Cardiac fibroblast (primary cell): ENCODE results near the gene FMR1.

Experiments
- DNase-seq, 2 donors: peaks; one replicate each; pipeline versions ENCODE4 v3.0.0 to v3.0.0-alpha.2; 2010; ENCODE audit warnings: low read depth in 2 of 2
- H3K4me3 ChIP-seq, 2 donors: replicated peaks in 1 of 2; 1 replicate in 1 of 2; 2 replicates in 1 of 2; pipeline ENCODE4 v1.5.1; 2011; ENCODE audit warnings: low read depth in 2 of 2, low read length in 2 of 2, mild to moderate bottlenecking in 2 of 2, moderate library complexity in 1 of 2
- TF ChIP-seq, protein P1 (sequence below): IDR thresholded peaks from one replicate; pipeline ENCODE4 v1.5.1; 2011; ENCODE audit warnings: low read depth, mild to moderate bottlenecking, low read length, inconsistent platforms

Gene FMR1

DNA sequence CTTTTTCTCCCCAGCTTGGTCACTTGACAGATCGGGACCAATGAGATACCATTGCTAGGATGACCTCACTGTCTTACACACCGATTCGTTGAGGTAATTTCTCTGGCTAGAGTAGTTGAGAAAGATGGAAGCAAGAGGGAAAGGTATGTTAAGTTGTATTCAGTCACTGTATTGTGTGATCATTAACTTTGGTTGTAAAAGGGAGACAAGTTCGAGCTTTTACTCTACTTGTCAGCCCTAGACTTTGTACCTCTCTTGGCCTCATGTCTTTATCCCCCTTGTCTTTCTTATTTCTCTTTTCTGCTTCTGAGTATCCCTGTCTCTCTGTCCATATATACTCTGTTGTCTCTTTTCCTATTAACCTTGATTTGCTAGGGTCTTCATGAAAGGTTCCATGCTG is 15.5 kb downstream of the FMR1 start:
- DNase-seq, result no peak
- TF ChIP-seq, protein P1, sequence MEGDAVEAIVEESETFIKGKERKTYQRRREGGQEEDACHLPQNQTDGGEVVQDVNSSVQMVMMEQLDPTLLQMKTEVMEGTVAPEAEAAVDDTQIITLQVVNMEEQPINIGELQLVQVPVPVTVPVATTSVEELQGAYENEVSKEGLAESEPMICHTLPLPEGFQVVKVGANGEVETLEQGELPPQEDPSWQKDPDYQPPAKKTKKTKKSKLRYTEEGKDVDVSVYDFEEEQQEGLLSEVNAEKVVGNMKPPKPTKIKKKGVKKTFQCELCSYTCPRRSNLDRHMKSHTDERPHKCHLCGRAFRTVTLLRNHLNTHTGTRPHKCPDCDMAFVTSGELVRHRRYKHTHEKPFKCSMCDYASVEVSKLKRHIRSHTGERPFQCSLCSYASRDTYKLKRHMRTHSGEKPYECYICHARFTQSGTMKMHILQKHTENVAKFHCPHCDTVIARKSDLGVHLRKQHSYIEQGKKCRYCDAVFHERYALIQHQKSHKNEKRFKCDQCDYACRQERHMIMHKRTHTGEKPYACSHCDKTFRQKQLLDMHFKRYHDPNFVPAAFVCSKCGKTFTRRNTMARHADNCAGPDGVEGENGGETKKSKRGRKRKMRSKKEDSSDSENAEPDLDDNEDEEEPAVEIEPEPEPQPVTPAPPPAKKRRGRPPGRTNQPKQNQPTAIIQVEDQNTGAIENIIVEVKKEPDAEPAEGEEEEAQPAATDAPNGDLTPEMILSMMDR, result no peak
- H3K4me3 ChIP-seq, result no peak overlapping the region

DNA sequence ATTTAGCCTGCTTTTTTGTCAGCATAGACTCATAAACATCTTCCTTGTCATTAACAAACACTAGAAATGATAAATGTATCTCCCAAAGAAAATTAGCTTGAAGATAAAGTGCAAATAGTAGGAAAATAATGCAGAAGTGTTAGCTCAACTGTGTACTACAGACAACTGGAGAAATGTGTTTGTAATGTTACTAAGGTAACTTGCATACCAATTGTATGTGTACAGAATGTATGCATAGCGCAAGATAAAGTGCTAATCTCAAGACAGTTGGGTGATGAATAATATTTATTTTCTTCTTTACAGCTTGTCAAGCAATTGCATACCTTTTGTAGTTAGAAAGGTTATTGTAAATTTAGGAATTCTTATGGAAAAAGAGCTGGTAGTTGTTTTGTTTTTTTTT is 22.1 kb downstream of the FMR1 start:
- TF ChIP-seq, protein P1, result no peak
- no peak overlapping the region for H3K4me3 ChIP-seq
- DNase-seq, result no peak

DNA sequence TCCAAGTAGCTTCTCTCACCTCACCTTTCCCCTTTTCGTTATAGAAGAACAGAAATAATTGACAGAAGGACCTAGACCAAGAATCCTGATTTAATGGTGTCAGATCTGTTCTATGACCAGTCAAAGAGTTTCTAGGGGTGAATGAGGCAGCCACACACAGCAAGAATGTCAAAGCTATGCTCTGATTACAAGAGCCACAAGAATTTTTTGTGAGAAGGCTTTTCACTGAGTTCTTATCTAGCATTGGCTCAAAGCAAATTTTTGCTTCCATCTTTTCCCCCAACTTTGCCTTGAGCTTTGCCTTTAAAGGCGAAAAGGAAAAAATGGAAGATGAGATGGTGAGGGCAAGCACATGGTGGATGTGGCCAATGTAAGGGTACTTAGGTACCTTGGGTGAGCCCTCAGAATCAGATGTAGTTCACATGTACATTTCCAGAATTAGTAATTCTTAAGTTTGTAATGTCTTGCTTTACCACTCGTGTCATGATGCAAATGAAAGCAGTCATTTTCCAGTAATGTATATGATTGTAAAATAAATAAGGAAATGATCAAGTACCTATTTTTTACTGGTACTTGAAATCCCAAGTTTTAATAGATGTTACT is 23.5 kb downstream of the FMR1 start:
- TF ChIP-seq, protein P1, result no peak
- no peak for DNase-seq
- H3K4me3 ChIP-seq, result no peak overlapping the region

DNA sequence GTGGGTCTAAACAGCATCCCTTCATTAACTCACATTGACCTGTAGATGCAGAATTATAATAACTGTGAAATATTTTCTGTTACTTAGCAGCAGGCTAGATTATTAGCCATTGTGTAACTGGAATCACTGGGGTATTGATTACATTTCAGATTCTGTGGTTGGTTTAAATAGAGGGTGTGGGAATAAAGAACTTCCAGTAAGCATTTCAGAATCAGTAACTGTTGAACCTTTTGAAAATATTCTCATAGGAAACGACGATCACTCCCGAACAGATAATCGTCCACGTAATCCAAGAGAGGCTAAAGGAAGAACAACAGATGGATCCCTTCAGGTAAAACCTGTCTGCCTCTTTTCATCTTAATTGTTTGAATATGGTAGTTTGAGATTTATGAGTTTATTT is 33.6 kb downstream of the FMR1 start:
- TF ChIP-seq, protein P1, result no peak
- no peak for DNase-seq
- no peak overlapping the region for H3K4me3 ChIP-seq

DNA sequence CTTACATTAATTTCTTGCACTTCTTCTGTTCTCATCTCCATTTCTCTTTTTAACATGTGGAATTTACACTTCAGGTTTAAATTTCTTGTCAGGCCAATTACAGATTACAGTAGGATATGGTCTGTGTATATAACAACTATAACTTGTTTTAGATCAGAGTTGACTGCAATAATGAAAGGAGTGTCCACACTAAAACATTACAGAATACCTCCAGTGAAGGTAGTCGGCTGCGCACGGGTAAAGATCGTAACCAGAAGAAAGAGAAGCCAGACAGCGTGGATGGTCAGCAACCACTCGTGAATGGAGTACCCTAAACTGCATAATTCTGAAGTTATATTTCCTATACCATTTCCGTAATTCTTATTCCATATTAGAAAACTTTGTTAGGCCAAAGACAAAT is 36.8 kb downstream of the FMR1 start:
- H3K4me3 ChIP-seq, result no peak overlapping the region
- TF ChIP-seq, protein P1, result no peak
- no peak for DNase-seq

DNA sequence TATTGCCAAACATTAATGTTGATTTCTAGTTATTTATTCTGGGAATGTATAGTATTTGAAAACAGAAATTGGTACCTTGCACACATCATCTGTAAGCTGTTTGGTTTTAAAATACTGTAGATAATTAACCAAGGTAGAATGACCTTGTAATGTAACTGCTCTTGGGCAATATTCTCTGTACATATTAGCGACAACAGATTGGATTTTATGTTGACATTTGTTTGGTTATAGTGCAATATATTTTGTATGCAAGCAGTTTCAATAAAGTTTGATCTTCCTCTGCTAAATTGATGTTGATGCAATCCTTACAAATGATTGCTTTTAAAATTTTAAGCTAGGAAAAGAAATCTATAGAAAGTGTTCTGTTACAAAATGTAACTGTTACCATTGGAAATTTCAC is 38.6 kb downstream of the FMR1 start:
- no peak for DNase-seq
- TF ChIP-seq, protein P1, result no peak
- H3K4me3 ChIP-seq, result no peak overlapping the region

DNA sequence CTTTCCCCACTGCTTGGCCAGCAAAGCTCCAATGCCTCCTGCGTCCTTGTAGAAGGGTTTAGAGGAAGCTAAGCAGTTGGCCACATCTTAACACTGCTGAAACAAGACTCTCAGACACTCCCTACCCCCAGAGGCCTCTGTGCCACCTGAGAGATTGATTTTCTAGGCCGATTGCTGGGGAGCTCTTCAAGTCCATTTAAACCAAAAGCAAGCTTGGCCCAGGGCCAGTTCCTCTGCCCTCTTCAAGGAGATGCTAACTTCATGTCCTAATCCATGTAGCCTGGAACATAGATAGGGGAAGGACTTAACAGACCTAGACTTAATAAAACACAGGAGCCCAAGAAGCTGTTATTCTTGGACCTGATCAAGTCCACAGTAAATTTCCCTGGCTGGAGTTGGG is 42.3 kb downstream of the FMR1 start:
- DNase-seq, result peak in 1 of 2 donors; percentile 5
- TF ChIP-seq, protein P1, result no peak
- H3K4me3 ChIP-seq, result no peak overlapping the region
